ENCODE results near the gene CADPS2. TPM values are rescaled to one million over a fixed set of nuclear protein-coding genes. Genes with fewer than 3 reads are reported as not detected.

The CADPS2 gene
- total RNA-seq, 4 donors from 2014 or later: 27.7 to 46.2 (median 32.6) TPM

DNA sequence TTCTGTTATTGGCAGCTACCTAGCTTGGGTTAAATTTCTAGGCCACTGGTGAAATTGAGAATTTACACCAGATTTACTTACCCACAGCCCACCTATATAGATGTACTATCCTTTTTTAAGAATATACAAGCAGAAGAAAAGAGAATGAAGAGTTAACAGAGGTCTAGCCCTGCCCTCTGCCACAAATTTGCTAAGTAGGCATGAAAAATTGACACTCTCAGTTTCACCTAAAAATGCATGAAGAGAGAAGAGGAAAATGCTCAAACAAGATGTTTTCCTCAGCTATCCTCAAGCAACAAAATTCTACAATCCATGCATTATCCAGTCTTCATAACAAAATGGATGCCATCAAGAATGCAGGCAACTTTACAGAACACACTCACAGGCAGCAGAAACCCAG lies 158.9 kb downstream of the CADPS2 start:
- Histone ChIP-seq H3K9me3 (no peaks in the 10 kb centered on the region), H3K36me3 (no peaks in the 10 kb centered on the region), H3K27ac (no peak overlapping the region), H3K4me1 (no peaks in the 10 kb centered on the region), H3K4me3 (replicated peaks in 1 of 3) (no peak overlapping the region), H3K27me3 (no peaks in the 10 kb centered on the region)
- TF ChIP-seq, protein P1, sequence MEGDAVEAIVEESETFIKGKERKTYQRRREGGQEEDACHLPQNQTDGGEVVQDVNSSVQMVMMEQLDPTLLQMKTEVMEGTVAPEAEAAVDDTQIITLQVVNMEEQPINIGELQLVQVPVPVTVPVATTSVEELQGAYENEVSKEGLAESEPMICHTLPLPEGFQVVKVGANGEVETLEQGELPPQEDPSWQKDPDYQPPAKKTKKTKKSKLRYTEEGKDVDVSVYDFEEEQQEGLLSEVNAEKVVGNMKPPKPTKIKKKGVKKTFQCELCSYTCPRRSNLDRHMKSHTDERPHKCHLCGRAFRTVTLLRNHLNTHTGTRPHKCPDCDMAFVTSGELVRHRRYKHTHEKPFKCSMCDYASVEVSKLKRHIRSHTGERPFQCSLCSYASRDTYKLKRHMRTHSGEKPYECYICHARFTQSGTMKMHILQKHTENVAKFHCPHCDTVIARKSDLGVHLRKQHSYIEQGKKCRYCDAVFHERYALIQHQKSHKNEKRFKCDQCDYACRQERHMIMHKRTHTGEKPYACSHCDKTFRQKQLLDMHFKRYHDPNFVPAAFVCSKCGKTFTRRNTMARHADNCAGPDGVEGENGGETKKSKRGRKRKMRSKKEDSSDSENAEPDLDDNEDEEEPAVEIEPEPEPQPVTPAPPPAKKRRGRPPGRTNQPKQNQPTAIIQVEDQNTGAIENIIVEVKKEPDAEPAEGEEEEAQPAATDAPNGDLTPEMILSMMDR (IDR thresholded peaks at IDR 0.05): no peak
- no peak for TF ChIP-seq POLR2A (IDR thresholded peaks at IDR 0.05)
- intact Hi-C loops (cut with DNase I): no loop called here
- no peak for DNase-seq

DNA sequence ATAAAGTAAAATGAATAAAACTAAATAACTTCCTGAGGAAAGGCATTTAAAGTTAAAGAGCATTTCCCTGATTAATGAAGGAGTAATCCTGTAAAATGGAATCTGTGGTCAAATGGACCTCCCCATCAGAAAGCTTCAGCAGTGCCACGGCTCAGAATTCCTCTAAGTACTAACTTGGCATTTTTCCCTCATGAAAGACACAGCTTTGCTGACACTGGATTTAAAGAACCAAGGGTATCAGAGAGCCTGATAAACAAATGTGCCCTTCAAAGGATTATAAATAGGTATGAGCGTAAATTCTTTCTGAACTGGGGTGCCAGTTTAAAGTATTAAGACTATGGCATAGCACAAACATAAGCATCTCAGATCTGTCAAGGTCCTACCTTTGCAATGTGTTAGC lies 159.4 kb downstream of the CADPS2 start:
- WGBS, 2 donors: 70 to 75% methylated on average over 2 of the region's 2 CpGs
- no peaks in the 10 kb centered on the region for H3K9me3 ChIP-seq
- no peaks in the 10 kb centered on the region for H3K4me1 ChIP-seq
- intact Hi-C loops (cut with DNase I): no loop called here
- no peak for DNase-seq
- TF ChIP-seq, protein P1 (IDR thresholded peaks at IDR 0.05): no peak
- H3K27me3 ChIP-seq: no peaks in the 10 kb centered on the region
- no peak overlapping the region for H3K27ac ChIP-seq
- no peaks in the 10 kb centered on the region for H3K36me3 ChIP-seq
- no peak overlapping the region for H3K4me3 ChIP-seq (replicated peaks in 1 of 3)

DNA sequence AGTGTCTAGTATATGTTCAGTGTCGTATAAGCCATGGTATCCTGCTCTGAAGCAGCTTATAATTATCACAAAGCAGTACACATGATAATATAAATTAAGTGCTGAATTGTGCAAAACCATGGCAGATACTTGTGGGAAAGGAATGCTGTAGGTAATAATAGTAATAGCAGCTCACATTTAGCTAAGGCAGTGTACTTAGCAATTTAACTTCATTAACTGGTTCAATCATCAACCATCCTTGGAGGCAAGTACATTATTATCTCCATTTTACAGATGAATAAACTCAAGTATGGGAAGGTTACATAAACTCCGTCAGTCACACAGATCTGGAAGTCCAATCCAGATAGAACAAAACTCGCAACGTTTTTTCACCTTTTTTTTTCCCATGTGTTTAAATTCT lies 161.9 kb downstream of the CADPS2 start:
- TF ChIP-seq, protein P1 (IDR thresholded peaks at IDR 0.05): no peak
- no peak for TF ChIP-seq POLR2A (IDR thresholded peaks at IDR 0.05)
- no peak overlapping the region for H3K4me3 ChIP-seq (replicated peaks in 1 of 3)
- intact Hi-C loops (cut with DNase I): no loop called here
- H3K9me3 ChIP-seq: no peaks in the 10 kb centered on the region
- H3K4me1 ChIP-seq: no peaks in the 10 kb centered on the region
- H3K27ac ChIP-seq: no peak overlapping the region
- H3K36me3 ChIP-seq: no peaks in the 10 kb centered on the region
- WGBS, 2 donors: 70 to 72% methylated on average over 4 of the region's 4 CpGs
- H3K27me3 ChIP-seq: no peaks in the 10 kb centered on the region
- DNase-seq: no peak

DNA sequence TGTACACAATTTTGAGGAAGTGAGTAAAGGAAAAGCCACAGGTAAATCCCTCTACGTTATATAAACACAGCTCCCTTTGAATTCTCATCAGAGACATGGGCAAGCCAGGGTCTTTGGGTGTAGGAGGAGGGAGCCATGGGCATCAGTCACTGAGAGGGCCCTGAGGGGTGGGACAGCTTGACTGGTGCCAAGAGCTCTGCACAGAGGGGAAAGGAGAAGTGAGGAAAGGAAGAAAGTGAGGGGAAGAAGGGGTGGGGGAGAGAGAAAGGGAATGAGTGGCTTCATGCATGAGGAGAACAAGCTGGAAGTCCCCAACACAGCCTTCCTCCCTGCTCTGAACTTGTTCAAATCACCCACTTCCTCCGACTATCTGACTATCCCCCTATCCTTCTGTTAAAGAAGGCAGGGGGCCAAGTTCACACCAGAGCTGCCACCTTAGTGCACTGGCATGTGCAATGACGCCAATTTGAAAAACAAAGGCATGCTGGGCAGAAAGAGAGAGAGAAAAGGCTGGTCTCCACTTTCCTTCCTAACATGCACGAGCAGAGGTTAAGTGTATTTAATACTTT lies 167.2 kb downstream of the CADPS2 start:
- TF ChIP-seq, protein P1 (IDR thresholded peaks at IDR 0.05): no peak
- no peak for TF ChIP-seq POLR2A (IDR thresholded peaks at IDR 0.05)
- Histone ChIP-seq H3K4me1 (no peaks in the 10 kb centered on the region), H3K27ac (no peak overlapping the region), H3K4me3 (replicated peaks in 1 of 3) (no peak overlapping the region), H3K9me3 (no peaks in the 10 kb centered on the region), H3K36me3 (no peaks in the 10 kb centered on the region), H3K27me3 (no peaks in the 10 kb centered on the region)
- DNase-seq: no peak
- intact Hi-C loops (cut with DNase I): no loop called here
- WGBS, 2 donors: 79 to 81% methylated on average over 4 of the region's 4 CpGs

DNA sequence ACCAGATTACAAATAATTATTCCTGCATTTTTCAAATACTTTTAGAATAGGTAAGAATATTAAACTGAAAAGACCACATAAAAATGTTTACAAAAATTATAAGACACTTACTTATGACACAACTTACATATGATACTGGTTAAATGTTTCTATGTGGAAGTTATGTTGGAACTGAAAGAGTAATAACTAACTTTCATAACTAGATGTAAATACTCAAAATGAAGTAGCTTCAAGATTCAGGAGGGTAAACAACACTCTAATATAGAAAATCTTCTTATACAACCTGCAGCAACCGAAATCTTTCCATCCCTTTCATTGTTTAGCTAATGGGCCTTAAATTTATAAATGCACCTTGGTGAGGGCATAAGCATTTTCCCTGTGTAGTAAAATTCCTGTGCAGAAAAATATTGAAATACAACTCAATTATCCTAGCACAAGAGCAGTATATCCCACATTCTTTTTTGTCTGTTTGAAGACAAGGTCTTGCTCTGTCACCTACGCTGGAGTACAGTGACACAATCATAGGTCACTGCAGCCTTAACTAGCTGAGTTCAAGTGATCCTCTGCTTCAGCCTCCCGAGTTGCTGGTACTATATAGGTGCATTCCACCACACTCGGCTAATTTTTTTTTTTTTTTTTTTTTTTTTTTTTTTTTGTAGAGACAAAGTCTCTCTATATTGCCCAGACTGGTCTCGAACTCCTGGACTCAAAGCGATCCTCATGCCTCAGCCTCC lies 168.7 kb downstream of the CADPS2 start:
- TF ChIP-seq POLR2A (IDR thresholded peaks at IDR 0.05): no peak
- TF ChIP-seq, protein P1 (IDR thresholded peaks at IDR 0.05): no peak
- Histone ChIP-seq H3K4me3 (replicated peaks in 1 of 3) (no peak overlapping the region), H3K9me3 (no peaks in the 10 kb centered on the region), H3K27ac (no peak overlapping the region), H3K36me3 (no peaks in the 10 kb centered on the region), H3K27me3 (no peaks in the 10 kb centered on the region), H3K4me1 (no peaks in the 10 kb centered on the region)
- WGBS, 2 donors: 92 to 93% methylated on average over 6 of the region's 6 CpGs
- intact Hi-C loops (cut with DNase I): no loop called here
- no peak for DNase-seq
